RWPE1 (cell line): ENCODE measurements around the gene CDK14.

ENCODE experiments used
- CTCF ChIA-PET: fragments of 350-600 bp; sonication (Branson Sonifier 250); formaldehyde crosslinking; extraction: SDS; loops from one replicate; lab custom pipeline; 2021; lab: Yijun Ruan, JAX
- POLR2A ChIA-PET: fragments of 400-600 bp; formaldehyde crosslinking; extraction: SDS; loops from one replicate; lab custom pipeline; 2020; ENCODE audit warnings: antibody characterized with exemption; ENCODE audit not compliant: low non-redundant PET; lab: Yijun Ruan, JAX
- DNase-seq: peaks from one replicate; pipeline ENCODE4 v3.0.0; 2012; ENCODE audit warnings: low spot score
- H3K27ac ChIP-seq: fragments of 450-650 bp; 2 replicates; pipeline ENCODE4 v1.5.1; 2017
- CTCF ChIP-seq: fragments of 450-650 bp; conservative IDR thresholded peaks from 2 replicates; pipeline ENCODE4 v1.5.1; 2017; ENCODE audit warnings: low read depth, mild to moderate bottlenecking

The CDK14 gene

GRCh38 chr7:90759710-90760109 lies 163.6 kb downstream of the CDK14 start:
- DNase-seq, result no peak
- CTCF ChIA-PET, result no interaction called here
- POLR2A ChIA-PET, result no interaction called here
- TF ChIP-seq CTCF, result no peak
- no peak overlapping the region for H3K27ac ChIP-seq

GRCh38 chr7:90760892-90761291 lies 164.8 kb downstream of the CDK14 start:
- no peak for DNase-seq
- no peak overlapping the region for H3K27ac ChIP-seq
- POLR2A ChIA-PET, result no interaction called here
- CTCF ChIA-PET, result interaction anchor here (0.6 kb wide), 1 partner anchor 44 kb away, joined by 3 read pairs; no protein-coding TSS in a partner anchor
- no peak for TF ChIP-seq CTCF

- POLR2A ChIA-PET, result no interaction called here
- TF ChIP-seq CTCF, result no peak
- no peak overlapping the region for H3K27ac ChIP-seq
- CTCF ChIA-PET, result interaction anchor here (0.6 kb wide), 1 partner anchor 207 kb away, joined by 3 read pairs; no protein-coding TSS in a partner anchor
- no peak for DNase-seq
Measured at GRCh38 chr7:90761584-90761983, 165.5 kb downstream of the CDK14 start.

GRCh38 chr7:90763108-90763507 lies 167.0 kb downstream of the CDK14 start:
- CTCF ChIA-PET, result interaction anchor here (0.8 kb wide), 1 partner anchor 34 kb away, joined by 3 read pairs; no protein-coding TSS in a partner anchor
- POLR2A ChIA-PET, result no interaction called here

GRCh38 chr7:90764848-90765570 lies 168.9 kb downstream of the CDK14 start:
- H3K27ac ChIP-seq, result no peak overlapping the region
- ChIA-PET POLR2A (no interaction called here), CTCF (interaction anchor here (0.7 kb wide), 1 partner anchor 27 kb away, joined by 3 read pairs; no protein-coding TSS in a partner anchor)
- DNase-seq, result no peak
- no peak for TF ChIP-seq CTCF

More at GRCh38 chr7:90763108-90763507, 167.0 kb downstream of the CDK14 start:
- no peak overlapping the region for H3K27ac ChIP-seq
- TF ChIP-seq CTCF, result no peak
- DNase-seq, result no peak

GRCh38 chr7:90766814-90767564 lies 170.9 kb downstream of the CDK14 start:
- DNase-seq, result peak; percentile 3
- peak overlapping the region; percentile 45 for H3K27ac ChIP-seq
- ChIA-PET CTCF (no interaction called here), POLR2A (no interaction called here)
- TF ChIP-seq CTCF, result no peak
